DND-41 (cell line): ENCODE measurements around the gene RPS6KC1.

Experiments
- EZH2 ChIP-seq: IDR thresholded peaks from 3 replicates; pipeline ENCODE4 v1.6.1; 2012; ENCODE audit warnings: borderline replicate concordance, low read depth, mild to moderate bottlenecking, moderate library complexity, low read length, inconsistent platforms; ENCODE audit not compliant: severe bottlenecking
- TF ChIP-seq, protein P1 (sequence below): IDR thresholded peaks from 2 replicates; pipeline ENCODE4 v1.5.1; 2012; ENCODE audit warnings: borderline replicate concordance, low read length, moderate library complexity, mild to moderate bottlenecking; ENCODE audit not compliant: poor library complexity, severe bottlenecking; ENCODE audit errors: extremely low read depth

DNA sequence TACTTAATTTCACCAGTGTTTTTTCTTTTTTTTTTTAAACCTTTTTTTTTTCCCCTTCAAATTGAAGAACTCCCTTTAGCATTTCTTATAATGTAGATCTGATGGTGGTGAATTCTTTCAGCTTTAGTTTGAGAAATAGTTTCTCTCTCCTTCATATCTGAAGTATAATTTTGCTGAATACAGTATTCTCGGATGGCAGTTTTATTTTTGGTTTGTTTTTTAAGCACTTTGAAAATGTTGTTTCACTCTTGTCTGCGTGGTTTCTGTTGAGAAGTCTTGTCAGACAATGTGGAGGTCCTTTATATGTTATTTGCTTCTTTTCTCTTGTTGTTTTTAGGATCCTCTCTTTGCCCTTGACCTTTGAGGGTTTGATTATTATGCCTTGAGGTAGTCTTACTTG is 135.1 kb downstream of the RPS6KC1 start:
- TF ChIP-seq, protein P1, sequence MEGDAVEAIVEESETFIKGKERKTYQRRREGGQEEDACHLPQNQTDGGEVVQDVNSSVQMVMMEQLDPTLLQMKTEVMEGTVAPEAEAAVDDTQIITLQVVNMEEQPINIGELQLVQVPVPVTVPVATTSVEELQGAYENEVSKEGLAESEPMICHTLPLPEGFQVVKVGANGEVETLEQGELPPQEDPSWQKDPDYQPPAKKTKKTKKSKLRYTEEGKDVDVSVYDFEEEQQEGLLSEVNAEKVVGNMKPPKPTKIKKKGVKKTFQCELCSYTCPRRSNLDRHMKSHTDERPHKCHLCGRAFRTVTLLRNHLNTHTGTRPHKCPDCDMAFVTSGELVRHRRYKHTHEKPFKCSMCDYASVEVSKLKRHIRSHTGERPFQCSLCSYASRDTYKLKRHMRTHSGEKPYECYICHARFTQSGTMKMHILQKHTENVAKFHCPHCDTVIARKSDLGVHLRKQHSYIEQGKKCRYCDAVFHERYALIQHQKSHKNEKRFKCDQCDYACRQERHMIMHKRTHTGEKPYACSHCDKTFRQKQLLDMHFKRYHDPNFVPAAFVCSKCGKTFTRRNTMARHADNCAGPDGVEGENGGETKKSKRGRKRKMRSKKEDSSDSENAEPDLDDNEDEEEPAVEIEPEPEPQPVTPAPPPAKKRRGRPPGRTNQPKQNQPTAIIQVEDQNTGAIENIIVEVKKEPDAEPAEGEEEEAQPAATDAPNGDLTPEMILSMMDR = no peak
- TF ChIP-seq EZH2 = no peak
